Spleen (tissue), 7 donors: Measurements from ENCODE around the gene NDUFC2.

Source experiments
- POLR2AphosphoS5 ChIP-seq, 3 donors: sonication (generic); formaldehyde crosslinking; IDR thresholded peaks; one replicate each; pipeline ENCODE4 v1.5.1; 2017; ENCODE audit warnings: antibody characterized with exemption in 3 of 3
- TF ChIP-seq, protein P1 (sequence below), 11 experiments: fragments of 200-600 bp in 7 of 11; fragments of 450-650 bp in 4 of 11; sonication (generic) in 4 of 11; IDR thresholded peaks in 8 of 11; conservative IDR thresholded peaks in 3 of 11; 1 replicate in 7 of 11; 2 replicates in 4 of 11; pipeline versions ENCODE4 v1.4.0 to v1.8.0; 2016 to 2021; ENCODE audit warnings: antibody characterized with exemption in 11 of 11, inconsistent platforms in 4 of 11, mild to moderate bottlenecking in 1 of 11
- donor health status: DM: no; HTN: no; CAD: no; lungs with moderate emphysema.
- donor health status: DM: no; HTN: no; CAD: no.
- donor health status: DM: no; HTN: no; CAD: no.

- TF ChIP-seq, protein P1, sequence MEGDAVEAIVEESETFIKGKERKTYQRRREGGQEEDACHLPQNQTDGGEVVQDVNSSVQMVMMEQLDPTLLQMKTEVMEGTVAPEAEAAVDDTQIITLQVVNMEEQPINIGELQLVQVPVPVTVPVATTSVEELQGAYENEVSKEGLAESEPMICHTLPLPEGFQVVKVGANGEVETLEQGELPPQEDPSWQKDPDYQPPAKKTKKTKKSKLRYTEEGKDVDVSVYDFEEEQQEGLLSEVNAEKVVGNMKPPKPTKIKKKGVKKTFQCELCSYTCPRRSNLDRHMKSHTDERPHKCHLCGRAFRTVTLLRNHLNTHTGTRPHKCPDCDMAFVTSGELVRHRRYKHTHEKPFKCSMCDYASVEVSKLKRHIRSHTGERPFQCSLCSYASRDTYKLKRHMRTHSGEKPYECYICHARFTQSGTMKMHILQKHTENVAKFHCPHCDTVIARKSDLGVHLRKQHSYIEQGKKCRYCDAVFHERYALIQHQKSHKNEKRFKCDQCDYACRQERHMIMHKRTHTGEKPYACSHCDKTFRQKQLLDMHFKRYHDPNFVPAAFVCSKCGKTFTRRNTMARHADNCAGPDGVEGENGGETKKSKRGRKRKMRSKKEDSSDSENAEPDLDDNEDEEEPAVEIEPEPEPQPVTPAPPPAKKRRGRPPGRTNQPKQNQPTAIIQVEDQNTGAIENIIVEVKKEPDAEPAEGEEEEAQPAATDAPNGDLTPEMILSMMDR (IDR thresholded peaks at IDR 0.05 in 8 of 11, conservative IDR thresholded peaks at IDR 0.05 in 3 of 11): no peak
- no peak for TF ChIP-seq POLR2AphosphoS5 (IDR thresholded peaks at IDR 0.05)
Measured at GRCh38 chr11:78025378-78025777, 54.3 kb downstream of the NDUFC2 start.
